Fibroblast of mammary gland (primary cell): Measurements from ENCODE around the gene HADHA.
"Not testable (repeated sequence)": the region's sequence is repeated elsewhere in the genome, so short reads cannot be mapped to it uniquely, and the experiment has no call there.

Experiments
- DNase-seq: peaks from one replicate; pipeline ENCODE4 v3.0.0-alpha.2; 2010; ENCODE audit warnings: low read depth
- H3K4me3 ChIP-seq: 2 replicates; pipeline ENCODE4 v1.5.1; 2011; ENCODE audit warnings: low read depth, mild to moderate bottlenecking, low read length, moderate library complexity; ENCODE audit not compliant: control insufficient read depth
- CTCF ChIP-seq: conservative IDR thresholded peaks from 2 replicates; pipeline ENCODE4 v1.5.1; 2011; ENCODE audit warnings: low read depth, low read length, inconsistent platforms; ENCODE audit not compliant: control insufficient read depth, insufficient read depth

HADHA gene

GRCh38 chr2:26172189-26172870 is 72.1 kb downstream of the HADHA start:
- no peak for DNase-seq
- H3K4me3 ChIP-seq: no peak overlapping the region
- TF ChIP-seq CTCF: no peak

- TF ChIP-seq CTCF: no peak
- no peak overlapping the region for H3K4me3 ChIP-seq
- DNase-seq: no peak
Observed at GRCh38 chr2:26170795-26171194, 73.6 kb downstream of the HADHA start.

DNA sequence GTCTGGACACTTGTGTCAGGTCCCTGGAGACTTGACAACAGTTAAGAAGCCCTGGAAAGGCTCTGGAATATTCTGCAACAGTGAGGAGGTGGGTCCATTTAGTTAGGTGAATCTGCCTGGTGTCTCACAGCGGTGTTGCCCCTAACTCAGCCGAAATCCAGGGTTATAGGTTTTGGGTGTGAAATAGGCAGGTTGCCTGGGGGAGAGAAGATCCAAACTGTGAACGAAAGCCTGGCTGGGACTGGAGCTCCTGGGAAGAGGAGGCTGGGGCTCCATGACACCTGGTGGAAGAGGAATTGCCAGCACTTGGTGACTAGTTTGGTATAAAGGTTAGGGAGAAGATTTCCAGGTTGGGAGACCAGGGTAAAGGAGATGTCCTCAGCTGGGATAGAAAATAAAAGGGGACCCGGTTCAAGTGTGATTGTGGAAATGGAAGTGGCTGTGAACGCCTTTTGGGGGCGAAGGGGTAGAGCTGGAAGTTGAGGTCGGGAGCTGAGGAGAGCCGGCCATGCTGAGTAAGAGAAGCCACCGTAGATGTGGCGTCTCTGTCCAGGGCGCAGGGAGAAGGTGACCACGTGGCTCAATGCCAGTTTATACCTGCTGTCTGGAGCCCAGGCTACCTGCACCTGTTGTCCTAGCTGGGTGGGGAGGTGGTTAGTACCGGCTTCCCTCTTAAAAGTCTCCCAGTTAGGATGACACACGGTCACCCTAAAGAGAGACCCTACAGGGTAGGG is 74.6 kb downstream of the HADHA start:
- H3K4me3 ChIP-seq: no peak overlapping the region
- no peak for TF ChIP-seq CTCF
- no peak for DNase-seq

GRCh38 chr2:26169226-26169625 is 75.2 kb downstream of the HADHA start:
- TF ChIP-seq CTCF: no peak
- H3K4me3 ChIP-seq: no peak overlapping the region

GRCh38 chr2:26168785-26169184 is 75.6 kb downstream of the HADHA start:
- DNase-seq: no peak
- H3K4me3 ChIP-seq: no peak overlapping the region
- no peak for TF ChIP-seq CTCF

More at GRCh38 chr2:26169226-26169625, 75.2 kb downstream of the HADHA start:
- no peak for DNase-seq

DNA sequence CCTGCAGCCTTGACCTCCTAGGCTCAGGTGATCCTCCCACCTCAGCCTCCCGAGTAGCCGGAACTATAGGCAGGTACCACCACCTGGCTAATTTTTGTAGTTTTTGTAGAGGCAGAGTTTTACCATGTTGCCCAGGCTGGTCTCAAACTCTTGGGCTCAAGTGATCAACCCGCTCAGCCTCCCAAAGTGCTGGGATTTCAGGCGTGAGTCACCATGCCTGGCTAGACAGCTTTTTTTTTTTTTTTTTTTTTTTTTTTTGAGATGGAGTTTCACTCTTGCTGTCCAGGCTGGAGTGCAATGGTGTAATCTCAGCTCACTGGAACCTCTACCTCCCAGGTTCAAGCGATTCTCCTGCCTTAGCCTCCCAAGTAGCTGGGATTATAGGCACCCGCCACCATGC is 77.9 kb downstream of the HADHA start:
- H3K4me3 ChIP-seq: not testable (repeated sequence)
- peak; percentile 28 for DNase-seq

DNA sequence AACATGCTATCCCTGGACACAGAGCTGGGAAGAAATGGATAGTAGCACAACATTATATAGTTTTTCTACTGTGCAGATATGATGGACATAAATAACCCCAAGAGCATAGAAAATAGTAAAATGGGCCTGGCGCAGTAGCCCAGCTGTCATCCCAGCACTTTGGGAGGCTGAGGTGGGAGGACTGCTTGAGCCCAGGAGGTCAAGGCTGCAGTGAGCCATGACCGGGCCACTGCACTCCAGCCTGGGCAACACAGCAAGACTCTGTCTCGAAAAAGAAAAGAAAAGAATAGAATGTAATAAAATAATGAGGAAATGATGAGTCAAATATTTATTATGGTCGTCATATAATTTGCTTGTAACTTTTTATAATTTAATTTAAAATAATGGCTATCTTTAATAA is 79.0 kb downstream of the HADHA start:
- H3K4me3 ChIP-seq: no peak overlapping the region
- no peak for TF ChIP-seq CTCF
- DNase-seq: no peak
